GM23248 (cell line): ENCODE measurements around the gene WNT2B. TPM values are rescaled to one million over a fixed set of nuclear protein-coding genes. Genes with fewer than 3 reads are reported as not detected.
A peak's percentile ranks its signal among the peaks of the same experiment; 100 is the strongest.

ENCODE experiments used
- DNase-seq: peaks from one replicate; pipeline ENCODE4 v3.0.0-alpha.2; 2015
- H2AFZ ChIP-seq: fragments of 200-600 bp; sonication (generic); 2 replicates; pipeline ENCODE4 v1.6.1; 2016; ENCODE audit warnings: antibody characterized with exemption
- H3F3A ChIP-seq: fragments of 200-600 bp; sonication (generic); 2 replicates; pipeline ENCODE4 v1.6.1; 2016; ENCODE audit warnings: mild to moderate bottlenecking, antibody characterized with exemption, mixed run types; ENCODE audit not compliant: insufficient read depth
- H3K27ac ChIP-seq: fragments of 200-600 bp; sonication (generic); 2 replicates; pipeline ENCODE4 v1.5.1; 2016; ENCODE audit warnings: mild to moderate bottlenecking
- H3K27me3 ChIP-seq: fragments of 200-600 bp; sonication (generic); replicated peaks from 2 replicates; pipeline ENCODE4 v1.6.1; 2016; ENCODE audit warnings: mild to moderate bottlenecking; ENCODE audit not compliant: insufficient read depth
- H3K36me3 ChIP-seq: fragments of 200-600 bp; sonication (generic); 2 replicates; pipeline ENCODE4 v1.6.1; 2016; ENCODE audit warnings: low read depth, mild to moderate bottlenecking
- H3K4me1 ChIP-seq: fragments of 200-600 bp; sonication (generic); 2 replicates; pipeline ENCODE4 v1.6.1; 2016; ENCODE audit warnings: mild to moderate bottlenecking; ENCODE audit not compliant: insufficient read depth
- H3K4me2 ChIP-seq: fragments of 200-600 bp; sonication (generic); one replicate; pipeline ENCODE4 v1.6.1; 2016; ENCODE audit warnings: mild to moderate bottlenecking; ENCODE audit not compliant: unreplicated experiment
- H3K4me3 ChIP-seq: fragments of 200-600 bp; sonication (generic); 2 replicates; pipeline ENCODE4 v1.5.1; 2016; ENCODE audit warnings: mild to moderate bottlenecking
- H3K79me2 ChIP-seq: fragments of 200-600 bp; sonication (generic); 2 replicates; pipeline ENCODE4 v1.6.1; 2016; ENCODE audit warnings: mild to moderate bottlenecking; ENCODE audit not compliant: insufficient read depth
- H3K9ac ChIP-seq: fragments of 200-600 bp; sonication (generic); 2 replicates; pipeline ENCODE4 v1.6.1; 2016; ENCODE audit warnings: mild to moderate bottlenecking
- H3K9me2 ChIP-seq: fragments of 200-600 bp; sonication (generic); 2 replicates; pipeline ENCODE4 v1.6.1; 2016; ENCODE audit warnings: mixed run types, mild to moderate bottlenecking, moderate library complexity; ENCODE audit not compliant: insufficient read depth
- H3K9me3 ChIP-seq: fragments of 200-600 bp; sonication (generic); one replicate; pipeline ENCODE4 v1.6.1; 2017; ENCODE audit warnings: low read depth
- H4K20me1 ChIP-seq: fragments of 200-600 bp; sonication (generic); 2 replicates; pipeline ENCODE4 v1.6.0; 2016; ENCODE audit not compliant: insufficient read depth
- EZH2 ChIP-seq: fragments of 200-600 bp; sonication (generic); IDR thresholded peaks from 2 replicates; pipeline ENCODE4 v1.6.1; 2018; ENCODE audit warnings: antibody characterized with exemption, mild to moderate bottlenecking; ENCODE audit not compliant: insufficient read depth, poor library complexity, severe bottlenecking
- EZH2phosphoT487 ChIP-seq: fragments of 200-600 bp; sonication (generic); IDR thresholded peaks from 2 replicates; pipeline ENCODE4 v1.6.1; 2018; ENCODE audit warnings: antibody characterized with exemption, moderate library complexity, mild to moderate bottlenecking, low read depth; ENCODE audit not compliant: insufficient read depth
- WGBS, 2 experiments: methylation state at CpG; one replicate each; pipeline ENCODE4 v1.1.6; 2015 to 2017; ENCODE audit warnings: low lambda C conversion rate in 2 of 2, low coverage in 1 of 2; ENCODE audit errors: missing lambda C conversion rate in 2 of 2; 5-methylcytosine and 5-hydroxymethylcytosine counted together
- in situ Hi-C: fragments of 300-500 bp; cut with MboI; formaldehyde crosslinking; loops from 2 replicates; pipeline ENCODE4 v1.15.0; 2020
- polyA plus RNA-seq: library from polyadenylated mRNA; unstranded; fragments of >200 nt; fragmentation: Nextera tagmentation; extraction: Ambion mirVana; gene quantifications from 2 replicates; pipeline ENCODE4 v1.2.1, GENCODE V29; 2016
- total RNA-seq: library from RNA; depleted of rRNA; stranded (reverse); fragments of >200 nt; shearing (Covaris generic); gene quantifications from 2 replicates; pipeline ENCODE4 v1.2.3, GENCODE V29; 2014

The WNT2B gene
- total and polyA plus RNA-seq, 2 experiments from 2014 or later = 0.61 to 2.1 TPM

DNA sequence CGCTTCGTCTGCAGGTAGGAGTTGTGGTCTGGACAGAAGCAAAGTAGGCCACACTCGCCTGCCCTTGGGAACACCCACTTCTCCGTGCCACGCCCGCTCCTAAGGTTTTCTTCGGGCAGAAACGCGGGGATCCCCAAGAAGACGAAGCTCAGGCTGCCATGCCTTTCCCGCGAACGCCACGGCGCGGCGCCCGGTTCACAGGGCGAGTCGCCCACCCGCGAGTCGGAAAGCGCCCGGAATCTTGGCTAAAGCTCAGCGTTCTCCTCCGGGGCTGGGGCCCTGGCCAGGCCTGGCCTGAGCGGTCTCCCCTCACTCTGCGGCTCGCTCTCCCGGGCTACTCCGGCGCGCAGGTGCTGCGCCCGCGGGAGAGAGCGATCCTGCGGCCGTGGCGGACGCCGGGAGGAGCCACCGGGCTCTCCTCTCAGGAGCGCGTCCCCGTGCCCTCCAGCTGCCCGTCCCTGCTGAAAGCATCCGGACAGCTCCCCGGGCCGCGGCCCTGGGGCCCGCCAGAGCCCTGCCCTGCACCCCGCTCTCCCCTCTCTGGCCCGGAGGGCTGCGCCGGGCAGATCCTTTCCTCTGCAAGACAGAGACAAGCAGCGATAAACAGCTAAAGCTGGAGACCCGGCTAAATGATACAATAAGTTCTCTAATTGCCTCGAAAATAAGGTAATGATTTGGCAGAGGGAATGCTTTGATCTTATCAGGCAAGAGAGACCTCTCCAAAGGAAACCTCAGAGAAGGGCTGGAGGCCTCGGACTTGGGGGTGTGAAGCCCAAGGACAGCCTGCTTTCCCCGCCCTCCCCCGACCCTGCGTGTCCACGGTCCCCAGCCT lies 6.7 kb upstream of the WNT2B start:
- in situ Hi-C loops = no loop called here
- peak overlapping the region; percentile 72 for H3K4me3 ChIP-seq
- peaks cover 7% of the 10 kb centered on the region; the same call in 1 of the 2 replicates for H3F3A ChIP-seq
- H4K20me1 ChIP-seq = no peaks in the 10 kb centered on the region
- peak overlapping the region; percentile 70 for H2AFZ ChIP-seq
- H3K9me3 ChIP-seq = no peaks in the 10 kb centered on the region
- H3K27me3 ChIP-seq = no peaks in the 10 kb centered on the region
- no peaks in the 10 kb centered on the region for H3K79me2 ChIP-seq
- no peak overlapping the region for H3K9ac ChIP-seq
- H3K4me2 ChIP-seq = peak overlapping the region; percentile 71
- TF ChIP-seq EZH2phosphoT487 (no peak), EZH2 (no peak)
- H3K36me3 ChIP-seq = no peaks in the 10 kb centered on the region
- 5 to 7% methylated on average over 62 to 65 of the region's 65 CpGs for WGBS, 2 experiments
- peak; percentile 81 for DNase-seq
- H3K27ac ChIP-seq = no peak overlapping the region
- H3K9me2 ChIP-seq = no peaks in the 10 kb centered on the region
- peaks cover 8% of the 10 kb centered on the region; the same call in 1 of the 2 replicates for H3K4me1 ChIP-seq

DNA sequence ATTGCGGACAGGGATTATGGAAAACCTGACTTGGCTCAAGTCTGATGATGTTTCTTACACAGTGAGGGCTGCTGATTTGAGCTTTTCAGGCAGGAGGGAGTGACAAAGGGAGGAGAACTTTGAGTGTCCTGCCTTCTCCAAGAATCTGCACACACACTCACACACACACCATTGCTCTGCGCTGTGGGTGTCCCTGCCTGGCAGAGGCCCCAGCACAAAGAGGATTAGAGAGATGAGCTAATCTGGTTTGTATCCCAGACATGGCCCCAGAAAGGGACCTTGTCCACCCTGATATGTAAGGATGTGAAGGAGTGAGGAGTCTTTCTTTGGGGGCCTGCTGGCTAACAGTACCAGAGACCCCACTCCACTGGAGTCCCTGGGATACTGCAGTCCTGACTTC lies 5.9 kb upstream of the WNT2B start:
- Histone ChIP-seq H3K9me2 (no peaks in the 10 kb centered on the region), H3K27me3 (no peaks in the 10 kb centered on the region), H3K27ac (no peak overlapping the region), H3F3A (peaks cover 7% of the 10 kb centered on the region; the same call in 1 of the 2 replicates), H3K79me2 (no peaks in the 10 kb centered on the region), H3K4me1 (peaks cover 10% of the 10 kb centered on the region; the same call in 1 of the 2 replicates), H2AFZ (peak overlapping the region; percentile 70; the same call in 1 of the 2 replicates), H4K20me1 (no peaks in the 10 kb centered on the region), H3K9me3 (no peaks in the 10 kb centered on the region), H3K4me2 (peak overlapping the region; percentile 71), H3K9ac (no peak overlapping the region), H3K4me3 (no peak overlapping the region), H3K36me3 (no peaks in the 10 kb centered on the region)
- WGBS, 2 experiments = 53 to 70% methylated on average over 2 of the region's 2 CpGs
- in situ Hi-C loops = no loop called here
- no peak for TF ChIP-seq EZH2phosphoT487
- no peak for TF ChIP-seq EZH2
- DNase-seq = peak; percentile 67

DNA sequence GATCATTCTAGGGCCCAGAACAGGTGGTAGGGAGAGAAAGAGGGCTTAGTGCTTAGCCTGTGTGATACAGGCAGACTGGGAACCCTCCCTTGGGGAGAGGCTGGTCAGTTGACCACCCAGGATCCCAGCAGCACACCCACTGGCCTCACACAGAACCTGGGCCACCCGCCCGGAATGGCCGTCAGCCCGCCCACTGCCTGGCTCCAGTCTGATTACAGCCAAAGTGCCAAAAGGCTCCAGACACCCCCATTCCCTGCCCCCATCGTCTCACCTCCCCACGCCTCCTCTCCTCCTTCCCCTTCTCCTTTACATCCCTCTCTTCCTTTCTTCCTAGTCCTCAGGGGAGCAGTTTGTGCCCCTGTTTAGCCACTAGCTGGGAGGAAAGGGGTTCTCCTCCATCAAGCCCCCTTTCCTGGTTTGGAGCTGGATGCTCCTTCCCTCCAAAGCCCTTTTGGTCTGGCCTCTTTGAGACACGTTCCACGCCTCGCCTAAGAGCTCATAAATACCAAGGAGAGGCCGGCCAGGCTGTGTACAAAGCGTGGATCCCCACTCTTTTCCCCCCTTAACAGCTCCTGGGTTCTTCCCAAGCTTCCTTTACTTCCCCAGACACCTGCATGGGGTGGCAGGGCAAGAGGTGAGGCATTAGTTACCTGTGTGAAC lies 4.6 kb upstream of the WNT2B start:
- Histone ChIP-seq H3K27ac (no peak overlapping the region), H2AFZ (no peak overlapping the region), H3K27me3 (no peaks in the 10 kb centered on the region), H3K9me3 (no peaks in the 10 kb centered on the region), H3F3A (peaks cover 7% of the 10 kb centered on the region; the same call in 1 of the 2 replicates), H3K9me2 (no peaks in the 10 kb centered on the region), H3K9ac (no peak overlapping the region), H3K4me1 (peaks cover 16% of the 10 kb centered on the region; the same call in 1 of the 2 replicates), H3K4me3 (no peak overlapping the region), H4K20me1 (no peaks in the 10 kb centered on the region), H3K4me2 (no peak overlapping the region), H3K79me2 (no peaks in the 10 kb centered on the region), H3K36me3 (no peaks in the 10 kb centered on the region)
- WGBS, 2 experiments = 93 to 94% methylated on average over 9 to 11 of the region's 11 CpGs
- no peak for TF ChIP-seq EZH2phosphoT487
- no peak for TF ChIP-seq EZH2
- in situ Hi-C loops = no loop called here
- no peak for DNase-seq

DNA sequence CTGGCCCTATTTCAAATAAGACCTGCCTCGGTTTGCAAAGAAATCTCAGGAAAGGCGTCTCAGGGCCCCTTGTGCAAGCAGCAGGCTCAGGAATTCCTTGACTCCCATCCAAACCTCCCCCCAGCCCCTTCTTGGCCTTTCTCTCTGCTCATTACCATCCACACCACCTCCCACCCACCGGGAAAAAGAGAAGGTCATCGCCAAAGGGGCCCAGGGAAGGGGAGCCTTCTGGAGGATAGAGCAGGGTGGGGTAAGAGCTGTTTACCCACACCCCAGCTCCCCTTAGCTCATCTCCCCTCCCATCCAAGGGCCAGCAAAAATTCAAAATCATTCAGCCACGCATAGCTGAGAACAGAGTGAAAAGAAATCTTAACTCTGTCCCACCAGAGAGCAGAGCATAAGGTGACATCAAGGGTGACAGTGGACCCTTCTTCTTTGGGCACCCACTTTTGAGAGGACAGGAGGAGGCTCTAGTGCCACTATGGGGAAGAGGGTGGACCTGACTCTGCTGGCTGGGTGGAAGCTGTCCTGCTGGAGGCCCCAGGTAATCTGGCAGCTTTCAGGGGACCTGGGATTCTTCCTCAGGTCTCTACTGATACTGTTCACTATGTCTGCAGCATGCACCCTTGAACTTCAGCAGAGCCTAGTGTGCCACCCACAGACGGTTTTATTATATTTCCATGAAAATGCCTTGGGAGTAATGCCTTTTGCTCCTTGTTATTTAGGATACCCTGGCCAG lies 3.9 kb upstream of the WNT2B start:
- no peak for DNase-seq
- no peak overlapping the region for H3K9ac ChIP-seq
- no peak overlapping the region for H3K4me3 ChIP-seq
- no peaks in the 10 kb centered on the region for H4K20me1 ChIP-seq
- in situ Hi-C loops = no loop called here
- no peaks in the 10 kb centered on the region for H3K9me2 ChIP-seq
- no peaks in the 10 kb centered on the region for H3K9me3 ChIP-seq
- H3K27ac ChIP-seq = no peak overlapping the region
- H3K27me3 ChIP-seq = no peaks in the 10 kb centered on the region
- no peaks in the 10 kb centered on the region for H3K79me2 ChIP-seq
- WGBS, 2 experiments = 79 to 84% methylated on average over 6 of the region's 6 CpGs
- H3K4me2 ChIP-seq = no peak overlapping the region
- H3F3A ChIP-seq = peaks cover 7% of the 10 kb centered on the region; the same call in 1 of the 2 replicates
- no peak for TF ChIP-seq EZH2phosphoT487
- no peak for TF ChIP-seq EZH2
- no peak overlapping the region for H2AFZ ChIP-seq
- peaks cover 16% of the 10 kb centered on the region; the same call in 1 of the 2 replicates for H3K4me1 ChIP-seq
- H3K36me3 ChIP-seq = no peaks in the 10 kb centered on the region
